Thymus (tissue), 11 donors: ENCODE measurements around the gene LRRC28. TPM values are rescaled to one million over a fixed set of nuclear protein-coding genes. Genes with fewer than 3 reads are reported as not detected.

Experiments used
- DNase-seq, 9 donors: peaks; one replicate each; pipeline ENCODE4 v3.0.0-alpha.2; 2013; ENCODE audit warnings: low spot score in 9 of 9, low read depth in 6 of 9, missing footprints in 1 of 9
- H3K27ac ChIP-seq, 2 donors: one replicate each; pipeline ENCODE4 v1.5.1; 2013; ENCODE audit warnings: control low read depth in 1 of 2, low read depth in 1 of 2, low read length in 1 of 2, mild to moderate bottlenecking in 1 of 2, moderate library complexity in 1 of 2
- H3K27me3 ChIP-seq, 2 donors: one replicate each; pipeline ENCODE4 v1.5.1; 2013; ENCODE audit warnings: low read length in 1 of 2; ENCODE audit not compliant: control insufficient read depth in 2 of 2, insufficient read depth in 1 of 2
- H3K36me3 ChIP-seq, 2 donors: one replicate each; pipeline ENCODE4 v1.5.1; 2013; ENCODE audit warnings: low read length in 1 of 2, mild to moderate bottlenecking in 1 of 2, moderate library complexity in 1 of 2; ENCODE audit not compliant: control insufficient read depth in 2 of 2, insufficient read depth in 2 of 2
- H3K4me1 ChIP-seq, 2 donors: one replicate each; pipeline ENCODE4 v1.5.1; 2013; ENCODE audit warnings: low read length in 2 of 2; ENCODE audit not compliant: control insufficient read depth in 2 of 2, insufficient read depth in 2 of 2
- H3K4me3 ChIP-seq, 2 donors: one replicate each; pipeline ENCODE4 v1.5.1; 2013; ENCODE audit warnings: low read length in 2 of 2, control low read depth in 1 of 2, mild to moderate bottlenecking in 1 of 2
- H3K9me3 ChIP-seq, 2 donors: one replicate each; pipeline ENCODE4 v1.5.1; 2013; ENCODE audit warnings: low read length in 1 of 2, mild to moderate bottlenecking in 1 of 2; ENCODE audit not compliant: control insufficient read depth in 2 of 2, insufficient read depth in 1 of 2
- WGBS: extraction: QIAGEN DNeasy Blood & Tissue Kit; methylation state at CpG from one replicate; pipeline ENCODE4 v1.1.7; 2013; 5-methylcytosine and 5-hydroxymethylcytosine counted together
- polyA plus RNA-seq: library from polyadenylated mRNA; stranded (reverse); fragments of 200-250 nt; gene quantifications from one replicate; pipeline ENCODE4 v1.2.3, GENCODE V29; 2013
- total RNA-seq: library from RNA; stranded (reverse); fragments of 120-200 nt; gene quantifications from one replicate; pipeline ENCODE4 v1.2.4, GENCODE V29; 2013
- donor health status: healthy.

The LRRC28 gene
- total and polyA plus RNA-seq, 2 donors: 11.0 to 23.5 TPM

DNA sequence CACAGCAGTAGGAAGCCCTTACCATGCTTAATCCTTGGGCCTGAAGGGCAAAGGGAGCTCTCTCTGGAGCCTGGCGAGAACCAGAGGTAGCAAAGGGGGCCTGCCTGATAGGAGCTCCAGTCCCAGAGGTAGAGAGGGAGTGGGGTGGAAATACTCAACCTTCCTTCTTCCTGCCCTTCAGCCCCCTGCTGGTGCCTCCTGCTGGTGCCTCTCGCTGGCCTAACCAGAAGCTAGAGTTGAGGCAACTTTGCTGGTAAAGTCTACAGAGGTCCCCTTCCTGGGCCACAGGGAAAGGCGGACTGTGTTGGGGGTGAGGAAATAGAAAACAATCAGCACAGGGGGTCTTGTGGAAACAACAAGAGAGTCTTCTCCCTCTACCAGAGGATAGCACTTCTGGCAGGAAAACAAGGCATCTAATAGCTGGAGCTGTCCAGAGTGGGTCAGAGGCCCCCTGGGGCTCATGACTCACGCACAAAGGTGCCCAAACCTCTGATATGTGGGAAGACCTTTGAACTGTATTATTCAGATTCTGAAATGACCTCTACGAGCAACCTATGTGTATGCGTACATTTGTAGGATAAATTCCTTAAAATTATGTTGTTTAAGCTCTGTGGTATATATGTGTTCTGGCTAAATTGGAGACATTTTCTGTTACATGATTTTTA is 133.9 kb downstream of the LRRC28 start:
- no peak for DNase-seq
- WGBS: 99% methylated on average over 6 of the region's 6 CpGs
- Histone ChIP-seq H3K9me3 (peaks cover 0 to 4% of the 10 kb centered on the region in 2 donors), H3K4me1 (peaks cover 0 to 19% of the 10 kb centered on the region in 2 donors), H3K4me3 (no peak overlapping the region), H3K27ac (no peak overlapping the region), H3K27me3 (no peaks in the 10 kb centered on the region), H3K36me3 (peaks cover 4 to 16% of the 10 kb centered on the region in 2 donors)

DNA sequence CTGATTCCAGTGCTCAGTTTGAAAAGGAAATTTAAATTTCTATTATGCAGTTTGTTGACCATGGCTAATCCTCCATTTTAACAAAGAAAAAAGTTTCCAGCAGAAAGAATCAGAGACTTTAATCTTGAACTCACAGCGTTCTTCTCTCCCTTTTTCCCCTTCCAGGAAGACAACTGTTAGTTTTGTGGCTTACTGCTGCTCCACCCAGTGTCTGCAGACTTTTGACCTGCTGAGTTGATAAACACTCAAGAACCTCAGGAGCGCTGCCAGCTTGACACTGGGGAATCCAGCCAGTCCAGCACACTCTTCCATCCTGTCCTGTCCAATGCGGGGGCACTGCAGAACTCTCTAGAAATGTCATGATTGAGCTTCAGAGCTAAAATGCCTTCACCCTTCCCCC is 134.6 kb downstream of the LRRC28 start:
- no peaks in the 10 kb centered on the region for H3K27me3 ChIP-seq
- H3K27ac ChIP-seq: no peak overlapping the region
- peaks cover 4 to 16% of the 10 kb centered on the region in 2 donors for H3K36me3 ChIP-seq
- no peak overlapping the region for H3K4me3 ChIP-seq
- peak in 1 of 9 donors; percentile 35 for DNase-seq
- H3K4me1 ChIP-seq: peaks cover 0 to 19% of the 10 kb centered on the region in 2 donors
- WGBS: 68% methylated on average over 3 of the region's 3 CpGs
- H3K9me3 ChIP-seq: peaks cover 0 to 4% of the 10 kb centered on the region in 2 donors

DNA sequence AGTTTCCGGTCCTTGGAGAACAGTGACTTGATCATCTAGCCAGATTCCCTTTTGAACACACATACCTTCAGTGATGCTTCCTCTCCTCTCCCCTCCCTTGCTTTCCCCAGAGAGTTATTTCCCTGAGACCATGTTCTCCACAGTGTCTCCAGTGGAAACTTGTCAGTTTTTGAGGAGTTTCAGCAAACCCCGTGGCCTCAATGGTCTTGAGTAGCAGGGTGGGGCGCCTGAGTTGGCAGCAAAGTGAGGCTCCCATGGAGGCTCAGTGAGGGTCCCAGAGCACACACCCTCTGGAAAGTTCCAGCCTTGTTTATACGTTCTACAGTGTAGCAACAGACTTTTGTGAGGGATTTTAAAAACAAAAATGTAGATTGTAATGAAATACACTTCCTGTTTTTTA is 135.1 kb downstream of the LRRC28 start:
- Histone ChIP-seq H3K36me3 (peaks cover 4 to 16% of the 10 kb centered on the region in 2 donors), H3K27me3 (no peaks in the 10 kb centered on the region)

DNA sequence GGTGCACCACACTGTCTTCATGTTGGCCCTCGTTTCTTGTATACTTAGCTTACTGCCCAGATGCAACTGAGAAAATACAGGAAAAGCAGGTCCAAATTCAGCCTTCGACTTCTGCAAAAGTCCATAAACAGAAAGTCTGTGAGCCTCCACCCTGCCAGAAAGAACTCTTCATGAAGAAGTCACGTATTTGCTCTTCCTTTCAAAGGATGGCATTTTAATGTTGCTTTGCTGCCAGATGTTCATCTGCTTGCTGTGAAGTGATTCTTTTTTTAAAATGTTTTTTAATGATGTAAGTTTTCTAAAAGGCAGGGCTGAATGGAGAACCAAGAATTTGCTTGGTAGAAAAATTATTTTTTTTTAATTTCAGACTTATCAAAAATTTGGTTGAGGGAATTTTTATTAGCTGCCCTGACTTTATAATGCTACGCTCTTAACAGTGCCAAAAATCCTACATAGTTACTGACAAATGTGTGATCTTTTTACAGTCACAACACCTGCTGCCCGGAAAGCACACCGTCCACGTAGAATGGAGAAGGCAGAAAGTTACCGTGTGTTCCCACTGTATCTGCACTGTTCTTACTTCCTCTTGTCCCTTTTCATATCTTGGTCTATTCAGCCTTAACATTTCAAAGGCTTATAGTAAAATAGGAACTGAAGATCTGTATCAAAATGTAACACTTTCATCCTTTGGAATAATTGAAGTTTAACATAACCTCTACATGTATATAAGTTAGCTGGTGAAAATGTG is 136.3 kb downstream of the LRRC28 start:
- peak overlapping the region in 1 of 2 donors; percentile 30 for H3K27ac ChIP-seq
- DNase-seq: no peak
- 62% methylated on average over 8 of the region's 8 CpGs for WGBS

More for the DNA sequence above, 135.1 kb downstream of the LRRC28 start:
- Histone ChIP-seq H3K27ac (no peak overlapping the region), H3K4me1 (peaks cover 0 to 19% of the 10 kb centered on the region in 2 donors), H3K9me3 (peaks cover 1 to 4% of the 10 kb centered on the region in 2 donors), H3K4me3 (no peak overlapping the region)
- 89% methylated on average over 4 of the region's 4 CpGs for WGBS
- no peak for DNase-seq

DNA sequence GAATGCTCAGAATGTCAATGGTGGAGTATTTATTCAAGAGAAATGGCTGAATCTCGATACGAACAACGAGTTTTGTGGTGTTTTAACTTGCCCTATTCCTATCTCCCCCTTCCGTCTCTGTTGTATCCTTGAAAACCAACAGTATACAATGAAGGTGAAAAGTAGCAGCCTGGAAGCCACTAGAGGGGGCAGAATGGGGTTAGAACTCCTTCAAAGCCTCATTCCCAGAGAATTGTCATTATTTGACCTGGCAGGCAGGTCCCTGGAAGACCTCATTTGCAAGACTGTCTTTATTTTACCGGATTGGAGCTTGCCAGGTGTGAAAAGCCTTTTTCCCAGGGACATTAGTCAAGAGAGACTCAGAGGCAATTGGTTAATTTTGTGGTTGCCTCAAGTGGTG is 139.4 kb downstream of the LRRC28 start:
- WGBS: 97% methylated on average over 5 of the region's 5 CpGs

More for the DNA sequence above, 136.3 kb downstream of the LRRC28 start:
- Histone ChIP-seq H3K9me3 (peaks cover 0 to 1% of the 10 kb centered on the region in 2 donors), H3K4me1 (peaks cover 0 to 19% of the 10 kb centered on the region in 2 donors), H3K27me3 (no peaks in the 10 kb centered on the region), H3K36me3 (peaks cover 4 to 16% of the 10 kb centered on the region in 2 donors), H3K4me3 (no peak overlapping the region)

DNA sequence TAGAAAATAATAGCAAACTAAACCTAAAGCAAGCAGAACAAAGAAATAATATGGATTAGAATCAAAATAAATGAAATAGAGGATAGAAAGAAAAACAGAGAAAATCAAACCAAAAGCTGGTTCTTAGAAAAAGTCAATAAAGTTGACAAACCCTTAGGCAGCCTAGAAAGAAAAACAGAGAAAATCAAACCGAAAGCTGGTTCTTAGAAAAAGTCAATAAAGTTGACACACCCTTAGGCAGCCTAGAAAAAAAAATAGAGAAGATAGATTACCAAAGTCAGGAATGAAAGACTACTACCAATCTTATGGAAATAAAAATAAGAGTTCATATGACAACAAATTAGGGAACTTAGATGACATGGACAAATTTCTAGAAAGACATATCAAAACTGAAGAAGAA is 142.4 kb downstream of the LRRC28 start:
- no peaks in the 10 kb centered on the region for H3K36me3 ChIP-seq
- WGBS: 95% methylated on average over 1 of the region's 1 CpG
- peaks cover 0 to 1% of the 10 kb centered on the region in 2 donors for H3K9me3 ChIP-seq
- no peak overlapping the region for H3K4me3 ChIP-seq
- no peak for DNase-seq
- H3K27ac ChIP-seq: no peak overlapping the region
- H3K4me1 ChIP-seq: no peaks in the 10 kb centered on the region
- no peaks in the 10 kb centered on the region for H3K27me3 ChIP-seq

More for the DNA sequence above, 139.4 kb downstream of the LRRC28 start:
- DNase-seq: no peak
- no peaks in the 10 kb centered on the region for H3K27me3 ChIP-seq
- H3K4me1 ChIP-seq: peaks cover 0 to 12% of the 10 kb centered on the region in 2 donors
- no peaks in the 10 kb centered on the region for H3K36me3 ChIP-seq
- no peak overlapping the region for H3K27ac ChIP-seq
- H3K4me3 ChIP-seq: no peak overlapping the region
- H3K9me3 ChIP-seq: peaks cover 0 to 1% of the 10 kb centered on the region in 2 donors

DNA sequence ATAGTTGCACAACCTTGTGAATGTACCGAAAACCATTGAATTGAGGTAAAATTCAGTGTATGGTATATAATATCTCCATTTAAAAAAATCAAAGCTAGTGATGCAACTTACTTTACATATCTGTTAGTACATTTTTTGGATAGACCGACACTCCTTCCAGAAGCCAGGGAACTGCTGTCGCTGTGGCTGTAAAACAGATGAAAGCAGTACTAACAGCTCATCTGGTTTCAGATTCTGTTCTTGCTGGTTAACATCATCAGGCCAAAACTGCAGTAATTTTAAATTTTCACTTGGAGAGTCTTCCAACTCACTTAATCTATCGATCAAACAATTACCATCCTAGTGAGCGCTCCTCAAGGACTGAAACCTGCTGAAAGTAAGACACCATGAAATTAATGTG is 145.1 kb downstream of the LRRC28 start:
- WGBS: 96% methylated on average over 5 of the region's 5 CpGs
- no peaks in the 10 kb centered on the region for H3K27me3 ChIP-seq
- H3K27ac ChIP-seq: no peak overlapping the region
- H3K36me3 ChIP-seq: no peaks in the 10 kb centered on the region
- H3K4me3 ChIP-seq: no peak overlapping the region
- H3K4me1 ChIP-seq: no peaks in the 10 kb centered on the region
- H3K9me3 ChIP-seq: no peaks in the 10 kb centered on the region
- no peak for DNase-seq

DNA sequence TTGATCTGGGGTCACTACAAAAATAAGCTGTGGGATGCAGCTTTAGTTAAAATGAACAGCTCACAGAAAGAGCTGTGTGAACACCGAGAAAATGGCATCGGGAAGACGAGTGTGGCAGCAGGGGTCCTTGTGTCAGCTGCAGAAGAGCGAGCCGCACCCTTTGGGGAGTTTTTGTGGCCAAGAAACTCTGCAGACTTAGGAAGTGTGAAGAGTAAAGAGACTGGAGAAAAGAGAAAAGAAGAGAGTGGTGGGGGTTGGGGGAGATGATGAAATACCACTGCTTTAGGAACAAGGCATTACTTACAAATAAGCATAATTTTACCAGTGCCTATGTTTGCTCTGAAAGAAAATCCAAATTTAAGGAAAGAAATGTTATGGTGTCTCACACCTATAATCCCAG is 147.8 kb downstream of the LRRC28 start:
- WGBS: 94% methylated on average over 5 of the region's 5 CpGs
- no peak for DNase-seq
- no peaks in the 10 kb centered on the region for H3K9me3 ChIP-seq
- no peak overlapping the region for H3K4me3 ChIP-seq
- H3K36me3 ChIP-seq: no peaks in the 10 kb centered on the region
- H3K27ac ChIP-seq: no peak overlapping the region
- peaks cover 0 to 2% of the 10 kb centered on the region in 2 donors for H3K4me1 ChIP-seq
- H3K27me3 ChIP-seq: no peaks in the 10 kb centered on the region

DNA sequence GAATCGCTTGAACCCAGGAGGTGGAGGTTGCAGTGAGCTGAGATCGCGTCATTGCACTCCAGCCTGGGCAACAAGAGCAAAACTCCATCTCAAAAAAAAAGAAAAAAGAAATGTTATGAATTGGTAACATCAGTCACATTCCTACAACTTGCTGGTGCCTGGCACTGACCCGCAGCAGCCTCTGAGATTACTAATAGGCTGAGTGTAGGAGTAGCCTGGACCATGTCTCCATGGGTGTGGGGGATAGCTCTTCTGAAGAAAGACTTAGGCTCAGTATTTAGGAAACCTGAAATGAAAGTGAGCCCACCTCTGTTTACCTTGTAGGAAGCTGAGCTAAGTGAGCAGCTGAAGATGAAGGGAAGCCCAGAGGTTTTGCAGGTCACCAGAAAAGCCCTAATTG is 148.3 kb downstream of the LRRC28 start:
- Histone ChIP-seq H3K27ac (no peak overlapping the region), H3K4me3 (no peak overlapping the region), H3K4me1 (peaks cover 0 to 2% of the 10 kb centered on the region in 2 donors), H3K27me3 (no peaks in the 10 kb centered on the region), H3K9me3 (no peaks in the 10 kb centered on the region), H3K36me3 (no peaks in the 10 kb centered on the region)
- DNase-seq: no peak
- 95% methylated on average over 4 of the region's 4 CpGs for WGBS
